Measurements from ENCODE around the gene PRAC1.

The PRAC1 gene

DNA sequence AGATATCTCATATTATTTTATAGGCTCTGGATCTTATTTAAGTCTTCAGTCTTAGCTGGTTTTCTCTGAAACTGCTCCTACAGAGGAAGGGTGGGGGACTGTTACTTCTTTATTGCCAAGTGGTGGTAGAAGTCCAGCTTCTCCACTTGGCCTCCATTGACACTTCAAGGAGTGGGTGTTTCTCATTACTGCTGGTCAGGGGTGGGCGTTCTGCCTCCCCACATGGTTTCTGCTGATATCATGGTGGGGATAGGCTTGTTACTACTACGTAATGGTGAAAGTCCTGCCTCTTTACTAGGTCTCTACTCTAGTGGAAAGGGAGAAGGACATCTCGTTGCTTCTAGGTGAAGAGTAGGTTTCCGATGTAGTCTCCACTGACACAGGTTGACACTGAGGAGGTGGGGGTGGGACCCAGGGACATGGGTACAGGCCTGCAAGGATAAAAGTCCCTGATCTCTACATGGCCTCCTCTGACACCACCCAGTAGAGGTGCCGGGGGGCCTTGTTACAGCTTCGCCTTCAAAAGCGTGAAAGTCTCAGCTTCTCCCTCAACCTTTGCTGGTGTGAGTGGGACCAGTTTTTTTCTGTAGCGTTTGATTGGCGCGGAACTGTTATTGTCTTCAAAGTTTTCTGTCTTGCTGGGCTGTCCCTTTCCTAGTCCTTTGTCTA, 20.3 kb downstream of the PRAC1 start:
- Histone ChIP-seq H4K91ac (ENCODE audit: low read depth, low read length, poor library complexity) (no peak overlapping the region), H2AK5ac (ENCODE audit: low read depth, low read length) (no peak overlapping the region), H3K27me3 (ENCODE audit: control insufficient read depth in 3 of 3, insufficient read depth in 3 of 3, low read depth in 1 of 3, low read length in 3 of 3) (peaks cover 0 to 35% (median 5%) of the 10 kb centered on the region in 3 experiments), H2AFZ (ENCODE audit: low read length) (no peak overlapping the region), H2BK5ac (ENCODE audit: low read length) (no peak overlapping the region), H3K4me1 (ENCODE audit: control insufficient read depth in 2 of 2, insufficient read depth in 1 of 2, low read depth in 1 of 2, low read length in 2 of 2) (peaks cover 0 to 3% of the 10 kb centered on the region in 2 donors), H3K14ac (ENCODE audit: low read length) (no peak overlapping the region), H3K27ac (replicated peaks; ENCODE audit: low read length) (no peak overlapping the region), H4K8ac (ENCODE audit: low read depth, low read length) (no peak overlapping the region), H3K18ac (ENCODE audit: low read length) (no peak overlapping the region), H2BK120ac (ENCODE audit: low read depth, low read length) (no peak overlapping the region), H3K79me1 (ENCODE audit: low read depth, low read length) (no peaks in the 10 kb centered on the region), H3K9ac (ENCODE audit: low read depth, low read length, poor library complexity) (no peak overlapping the region), H2BK15ac (ENCODE audit: low read length) (no peak overlapping the region), H3K4ac (ENCODE audit: low read length) (no peak overlapping the region), H3K23ac (ENCODE audit: low read depth, low read length, poor library complexity) (no peak overlapping the region), H2BK12ac (ENCODE audit: low read length) (no peak overlapping the region), H3K36me3 (replicated peaks in 1 of 2; ENCODE audit: control insufficient read depth in 2 of 2, insufficient read depth in 2 of 2, low read length in 2 of 2) (no peaks in the 10 kb centered on the region), H3K9me3 (replicated peaks in 1 of 2; ENCODE audit: control insufficient read depth in 2 of 2, insufficient read depth in 1 of 2, low read depth in 1 of 2, low read length in 2 of 2) (no peaks in the 10 kb centered on the region), H3K4me2 (ENCODE audit: insufficient read depth, low read length, poor library complexity, severe bottlenecking) (no peak overlapping the region), H3K4me3 (ENCODE audit: low read length in 2 of 2) (no peak overlapping the region)
- DNase-seq (ENCODE audit: low spot score): no peak
- WGBS, 2 donors (ENCODE audit: extremely low coverage in 2 of 2, insufficient read length in 2 of 2, insufficient replicate concordance in 1 of 2): no CpG with 5 or more reads among the region's 10 CpGs

DNA sequence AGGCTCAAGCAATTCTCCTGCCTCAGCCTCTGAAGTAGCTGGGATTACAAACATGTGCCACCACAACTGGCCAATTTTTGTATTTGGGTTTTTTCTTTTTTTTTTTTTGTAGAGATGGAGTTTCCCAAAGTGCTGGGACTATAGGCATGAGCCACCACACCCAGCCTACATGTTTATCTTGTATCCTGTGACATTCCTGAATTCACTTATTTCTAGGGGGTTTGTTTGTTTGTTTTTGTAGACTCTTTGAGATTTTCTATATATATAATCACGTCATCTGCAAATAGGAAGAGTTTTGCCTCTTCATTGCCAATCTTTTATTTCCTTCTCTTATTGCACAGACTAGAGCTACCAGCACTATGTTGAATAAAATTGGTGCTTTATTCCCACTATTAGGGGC, 29.1 kb downstream of the PRAC1 start:
- WGBS, 2 donors (ENCODE audit: extremely low coverage in 2 of 2, insufficient read length in 2 of 2, insufficient replicate concordance in 1 of 2): no CpG with 5 or more reads among the region's 1 CpG
- peaks cover 0 to 4% (median 0%) of the 10 kb centered on the region in 3 experiments for H3K27me3 ChIP-seq (ENCODE audit: control insufficient read depth in 3 of 3, insufficient read depth in 3 of 3, low read depth in 1 of 3, low read length in 3 of 3)
- no peak overlapping the region for H2BK12ac ChIP-seq (ENCODE audit: low read length)

DNA sequence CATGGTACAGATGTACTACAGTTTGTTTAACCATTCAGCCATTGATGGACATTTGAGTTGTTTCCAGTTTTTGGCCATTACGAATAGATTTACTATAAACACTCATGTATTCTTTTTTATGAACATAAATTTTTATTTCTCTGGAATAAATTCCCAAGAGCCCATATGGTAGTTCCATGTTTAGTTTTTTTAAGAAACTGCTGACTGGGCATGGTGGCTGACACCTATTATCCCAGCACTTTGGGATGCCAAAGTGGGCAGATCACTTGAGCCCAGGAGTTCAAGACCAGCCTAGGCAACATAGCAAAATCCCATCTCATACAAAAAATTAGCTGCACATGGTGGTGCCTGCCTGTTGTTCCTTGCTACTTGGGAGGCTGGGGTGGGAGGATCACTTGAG, 30.3 kb downstream of the PRAC1 start:
- Histone ChIP-seq H3K14ac (ENCODE audit: low read length) (no peak overlapping the region), H4K91ac (ENCODE audit: low read depth, low read length, poor library complexity) (no peak overlapping the region), H3K4me2 (ENCODE audit: insufficient read depth, low read length, poor library complexity, severe bottlenecking) (no peak overlapping the region), H2BK12ac (ENCODE audit: low read length) (no peak overlapping the region), H2BK120ac (ENCODE audit: low read depth, low read length) (no peak overlapping the region), H3K27me3 (ENCODE audit: control insufficient read depth in 3 of 3, insufficient read depth in 3 of 3, low read depth in 1 of 3, low read length in 3 of 3) (peaks cover 0 to 4% (median 0%) of the 10 kb centered on the region in 3 experiments), H3K79me1 (ENCODE audit: low read depth, low read length) (no peaks in the 10 kb centered on the region), H3K4me1 (ENCODE audit: control insufficient read depth in 2 of 2, insufficient read depth in 1 of 2, low read depth in 1 of 2, low read length in 2 of 2) (no peaks in the 10 kb centered on the region), H2AFZ (ENCODE audit: low read length) (no peak overlapping the region), H2BK5ac (ENCODE audit: low read length) (no peak overlapping the region), H2AK5ac (ENCODE audit: low read depth, low read length) (no peak overlapping the region), H3K9ac (ENCODE audit: low read depth, low read length, poor library complexity) (no peak overlapping the region), H3K36me3 (replicated peaks in 1 of 2; ENCODE audit: control insufficient read depth in 2 of 2, insufficient read depth in 2 of 2, low read length in 2 of 2) (no peaks in the 10 kb centered on the region), H3K23ac (ENCODE audit: low read depth, low read length, poor library complexity) (no peak overlapping the region), H4K8ac (ENCODE audit: low read depth, low read length) (no peak overlapping the region), H3K18ac (ENCODE audit: low read length) (no peak overlapping the region), H3K27ac (replicated peaks; ENCODE audit: low read length) (no peak overlapping the region), H3K4ac (ENCODE audit: low read length) (no peak overlapping the region), H2BK15ac (ENCODE audit: low read length) (no peak overlapping the region), H3K4me3 (ENCODE audit: low read length in 2 of 2) (no peak overlapping the region), H3K9me3 (replicated peaks in 1 of 2; ENCODE audit: control insufficient read depth in 2 of 2, insufficient read depth in 1 of 2, low read depth in 1 of 2, low read length in 2 of 2) (no peaks in the 10 kb centered on the region)
- no CpG with 5 or more reads among the region's 1 CpG for WGBS, 2 donors (ENCODE audit: extremely low coverage in 2 of 2, insufficient read length in 2 of 2, insufficient replicate concordance in 1 of 2)
- no peak for DNase-seq (ENCODE audit: low spot score)

More for the DNA sequence above, 29.1 kb downstream of the PRAC1 start:
- H3K4me2 ChIP-seq (ENCODE audit: insufficient read depth, low read length, poor library complexity, severe bottlenecking): peak overlapping the region; percentile 11
- no peak overlapping the region for H4K91ac ChIP-seq (ENCODE audit: low read depth, low read length, poor library complexity)
- no peaks in the 10 kb centered on the region for H3K36me3 ChIP-seq (replicated peaks in 1 of 2; ENCODE audit: control insufficient read depth in 2 of 2, insufficient read depth in 2 of 2, low read length in 2 of 2)
- H3K79me1 ChIP-seq (ENCODE audit: low read depth, low read length): no peaks in the 10 kb centered on the region
- H3K27ac ChIP-seq (replicated peaks; ENCODE audit: low read length): no peak overlapping the region
- H3K23ac ChIP-seq (ENCODE audit: low read depth, low read length, poor library complexity): no peak overlapping the region
- H3K4ac ChIP-seq (ENCODE audit: low read length): no peak overlapping the region
- no peak overlapping the region for H2BK120ac ChIP-seq (ENCODE audit: low read depth, low read length)
- no peak overlapping the region for H3K14ac ChIP-seq (ENCODE audit: low read length)
- H2BK5ac ChIP-seq (ENCODE audit: low read length): no peak overlapping the region
- no peak overlapping the region for H2BK15ac ChIP-seq (ENCODE audit: low read length)
- H4K8ac ChIP-seq (ENCODE audit: low read depth, low read length): no peak overlapping the region
- no peak for DNase-seq (ENCODE audit: low spot score)
- no peaks in the 10 kb centered on the region for H3K9me3 ChIP-seq (replicated peaks in 1 of 2; ENCODE audit: control insufficient read depth in 2 of 2, insufficient read depth in 1 of 2, low read depth in 1 of 2, low read length in 2 of 2)
- H3K9ac ChIP-seq (ENCODE audit: low read depth, low read length, poor library complexity): no peak overlapping the region
- H2AFZ ChIP-seq (ENCODE audit: low read length): no peak overlapping the region
- no peak overlapping the region for H2AK5ac ChIP-seq (ENCODE audit: low read depth, low read length)
- no peaks in the 10 kb centered on the region for H3K4me1 ChIP-seq (ENCODE audit: control insufficient read depth in 2 of 2, insufficient read depth in 1 of 2, low read depth in 1 of 2, low read length in 2 of 2)
- H3K4me3 ChIP-seq (ENCODE audit: low read length in 2 of 2): no peak overlapping the region
- no peak overlapping the region for H3K18ac ChIP-seq (ENCODE audit: low read length)

DNA sequence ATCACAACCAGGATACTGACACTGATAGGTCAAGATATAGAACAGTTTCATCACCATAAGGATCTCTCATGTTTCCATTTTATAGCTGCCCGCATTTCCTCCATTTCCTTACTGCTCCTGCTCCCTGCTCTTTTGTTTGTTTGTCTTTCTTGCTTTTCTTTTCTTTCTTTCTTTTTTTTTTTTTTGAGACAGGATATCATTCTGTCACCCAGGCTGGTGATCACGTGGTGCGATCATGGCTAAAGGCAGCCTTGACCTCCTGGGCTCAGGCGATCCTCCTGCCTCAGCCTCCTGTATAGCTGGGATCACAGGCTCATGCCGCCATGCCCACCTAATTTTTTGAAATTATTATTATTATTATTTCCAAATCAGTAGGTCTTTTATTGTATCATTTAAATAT, 31.7 kb downstream of the PRAC1 start:
- H2BK12ac ChIP-seq (ENCODE audit: low read length): no peak overlapping the region
- no peak overlapping the region for H3K27ac ChIP-seq (replicated peaks; ENCODE audit: low read length)
- H3K18ac ChIP-seq (ENCODE audit: low read length): no peak overlapping the region
- no peak overlapping the region for H2BK120ac ChIP-seq (ENCODE audit: low read depth, low read length)
- no peak overlapping the region for H3K4me2 ChIP-seq (ENCODE audit: insufficient read depth, low read length, poor library complexity, severe bottlenecking)
- H3K4me1 ChIP-seq (ENCODE audit: control insufficient read depth in 2 of 2, insufficient read depth in 1 of 2, low read depth in 1 of 2, low read length in 2 of 2): no peaks in the 10 kb centered on the region
- H3K79me1 ChIP-seq (ENCODE audit: low read depth, low read length): no peaks in the 10 kb centered on the region
- no CpG with 5 or more reads among the region's 5 CpGs for WGBS, 2 donors (ENCODE audit: extremely low coverage in 2 of 2, insufficient read length in 2 of 2, insufficient replicate concordance in 1 of 2)
- H2AFZ ChIP-seq (ENCODE audit: low read length): no peak overlapping the region
- H3K4me3 ChIP-seq (ENCODE audit: low read length in 2 of 2): no peak overlapping the region
- no peaks in the 10 kb centered on the region for H3K9me3 ChIP-seq (replicated peaks in 1 of 2; ENCODE audit: control insufficient read depth in 2 of 2, insufficient read depth in 1 of 2, low read depth in 1 of 2, low read length in 2 of 2)
- no peak overlapping the region for H3K4ac ChIP-seq (ENCODE audit: low read length)
- peaks cover 0 to 4% (median 0%) of the 10 kb centered on the region in 3 experiments for H3K27me3 ChIP-seq (ENCODE audit: control insufficient read depth in 3 of 3, insufficient read depth in 3 of 3, low read depth in 1 of 3, low read length in 3 of 3)
- no peaks in the 10 kb centered on the region for H3K36me3 ChIP-seq (replicated peaks in 1 of 2; ENCODE audit: control insufficient read depth in 2 of 2, insufficient read depth in 2 of 2, low read length in 2 of 2)
- H2AK5ac ChIP-seq (ENCODE audit: low read depth, low read length): no peak overlapping the region
- H4K91ac ChIP-seq (ENCODE audit: low read depth, low read length, poor library complexity): no peak overlapping the region
- no peak for DNase-seq (ENCODE audit: low spot score)
- no peak overlapping the region for H2BK15ac ChIP-seq (ENCODE audit: low read length)
- no peak overlapping the region for H3K14ac ChIP-seq (ENCODE audit: low read length)
- no peak overlapping the region for H2BK5ac ChIP-seq (ENCODE audit: low read length)
- no peak overlapping the region for H3K23ac ChIP-seq (ENCODE audit: low read depth, low read length, poor library complexity)
- H3K9ac ChIP-seq (ENCODE audit: low read depth, low read length, poor library complexity): no peak overlapping the region
- no peak overlapping the region for H4K8ac ChIP-seq (ENCODE audit: low read depth, low read length)
